DOHH2 (cell line): ENCODE measurements around the gene ANKHD1.

Experiments
- H3F3A ChIP-seq: fragments of 200-600 bp; sonication (generic), shearing (Covaris generic); 2 replicates; pipeline ENCODE4 v1.6.0; 2016; ENCODE audit warnings: antibody characterized with exemption, mild to moderate bottlenecking; ENCODE audit not compliant: control insufficient read depth, insufficient read depth
- H3K27ac ChIP-seq: fragments of 200-600 bp; sonication (generic); 2 replicates; pipeline ENCODE4 v1.5.1; 2014; ENCODE audit warnings: low read depth, mild to moderate bottlenecking, low read length, moderate library complexity
- H3K27me3 ChIP-seq: fragments of 200-600 bp; sonication (generic); 2 replicates; pipeline ENCODE4 v1.6.1; 2014; ENCODE audit warnings: mild to moderate bottlenecking, low read length, mixed read lengths; ENCODE audit not compliant: control insufficient read depth
- H3K36me3 ChIP-seq: fragments of 200-600 bp; sonication (generic); 2 replicates; pipeline ENCODE4 v1.6.1; 2014; ENCODE audit warnings: mild to moderate bottlenecking, low read length, moderate library complexity, mixed read lengths; ENCODE audit not compliant: control insufficient read depth
- H3K4me1 ChIP-seq: fragments of 200-600 bp; sonication (generic); 2 replicates; pipeline ENCODE4 v1.6.1; 2014; ENCODE audit warnings: mild to moderate bottlenecking, low read length, mixed read lengths; ENCODE audit not compliant: control insufficient read depth
- H3K4me2 ChIP-seq: fragments of 200-600 bp; sonication (generic); 2 replicates; pipeline ENCODE4 v1.6.0; 2014; ENCODE audit warnings: mild to moderate bottlenecking, low read length, moderate library complexity
- H3K4me3 ChIP-seq: fragments of 200-600 bp; sonication (generic); 2 replicates; pipeline ENCODE4 v1.5.1; 2014; ENCODE audit warnings: mild to moderate bottlenecking, low read length, mixed read lengths
- H3K79me2 ChIP-seq: fragments of 200-600 bp; sonication (generic); 2 replicates; pipeline ENCODE4 v1.6.1; 2014; ENCODE audit warnings: mild to moderate bottlenecking, low read length, mixed read lengths; ENCODE audit not compliant: control insufficient read depth
- H3K9me2 ChIP-seq: fragments of 200-600 bp; sonication (generic); replicated peaks from 2 replicates; pipeline ENCODE4 v1.6.1; 2014; ENCODE audit warnings: mild to moderate bottlenecking, low read length, mixed read lengths; ENCODE audit not compliant: control insufficient read depth
- H3K9me3 ChIP-seq: fragments of 200-600 bp; sonication (generic); 2 replicates; pipeline ENCODE4 v1.6.1; 2014; ENCODE audit warnings: antibody characterized with exemption, low read length, mixed read lengths; ENCODE audit not compliant: control insufficient read depth, insufficient read depth
- H4K20me1 ChIP-seq: fragments of 200-600 bp; sonication (generic); 2 replicates; pipeline ENCODE4 v1.6.0; 2014; ENCODE audit warnings: low read depth, mild to moderate bottlenecking, antibody characterized with exemption, low read length, moderate library complexity; ENCODE audit not compliant: control insufficient read depth, insufficient read depth
- CTCF ChIP-seq: fragments of 200-600 bp; sonication (generic); IDR thresholded peaks from one replicate; pipeline ENCODE4 v1.5.1; 2014; ENCODE audit warnings: antibody characterized with exemption, mild to moderate bottlenecking, low read depth, low read length; ENCODE audit not compliant: poor library complexity, severe bottlenecking
- EZH2phosphoT487 ChIP-seq: fragments of 200-600 bp; sonication (generic); IDR thresholded peaks from 2 replicates; pipeline ENCODE4 v1.6.1; 2017; ENCODE audit warnings: borderline replicate concordance, mild to moderate bottlenecking, antibody characterized with exemption, low read length, moderate library complexity, mixed read lengths

ANKHD1 gene

GRCh38 chr5:140468188-140468587 lies 66.6 kb downstream of the ANKHD1 start:
- Histone ChIP-seq H3K4me3 (no peak overlapping the region), H3K9me2 (no peaks in the 10 kb centered on the region), H3K36me3 (peaks cover 55% of the 10 kb centered on the region), H3K79me2 (no peaks in the 10 kb centered on the region), H3K27me3 (no peaks in the 10 kb centered on the region), H3F3A (peaks cover 3% of the 10 kb centered on the region; the same call in 1 of the 2 replicates), H3K9me3 (no peaks in the 10 kb centered on the region), H3K4me1 (no peaks in the 10 kb centered on the region), H3K4me2 (no peak overlapping the region), H3K27ac (no peak overlapping the region), H4K20me1 (no peaks in the 10 kb centered on the region)
- no peak for TF ChIP-seq EZH2phosphoT487
- TF ChIP-seq CTCF, result no peak

DNA sequence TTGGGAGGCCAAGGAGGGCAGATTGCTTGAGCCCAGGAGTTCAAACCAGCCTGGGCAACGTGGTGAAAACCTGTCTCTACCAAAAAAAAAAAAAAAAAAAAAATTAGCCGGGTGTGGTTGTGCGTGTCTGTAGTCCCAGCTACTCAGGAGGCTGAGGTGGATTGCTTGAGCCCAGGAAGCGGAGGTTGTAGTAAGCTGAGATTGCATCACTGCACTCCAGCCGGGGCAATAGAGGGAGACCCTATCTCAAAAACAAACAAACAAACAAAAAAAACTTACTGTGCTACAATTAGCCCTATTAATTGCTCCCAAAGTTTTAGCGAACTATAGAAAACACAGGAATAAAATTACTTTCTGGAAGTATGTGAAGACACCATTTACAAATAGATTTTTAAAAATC lies 67.6 kb downstream of the ANKHD1 start:
- no peak for TF ChIP-seq CTCF
- TF ChIP-seq EZH2phosphoT487, result no peak
- Histone ChIP-seq H3F3A (peaks cover 5% of the 10 kb centered on the region; the same call in 1 of the 2 replicates), H3K36me3 (peaks cover 54% of the 10 kb centered on the region), H3K4me2 (no peak overlapping the region), H3K79me2 (no peaks in the 10 kb centered on the region), H3K27me3 (no peaks in the 10 kb centered on the region), H3K9me3 (no peaks in the 10 kb centered on the region), H3K9me2 (no peaks in the 10 kb centered on the region), H3K4me1 (no peaks in the 10 kb centered on the region), H3K4me3 (no peak overlapping the region), H4K20me1 (no peaks in the 10 kb centered on the region), H3K27ac (no peak overlapping the region)

DNA sequence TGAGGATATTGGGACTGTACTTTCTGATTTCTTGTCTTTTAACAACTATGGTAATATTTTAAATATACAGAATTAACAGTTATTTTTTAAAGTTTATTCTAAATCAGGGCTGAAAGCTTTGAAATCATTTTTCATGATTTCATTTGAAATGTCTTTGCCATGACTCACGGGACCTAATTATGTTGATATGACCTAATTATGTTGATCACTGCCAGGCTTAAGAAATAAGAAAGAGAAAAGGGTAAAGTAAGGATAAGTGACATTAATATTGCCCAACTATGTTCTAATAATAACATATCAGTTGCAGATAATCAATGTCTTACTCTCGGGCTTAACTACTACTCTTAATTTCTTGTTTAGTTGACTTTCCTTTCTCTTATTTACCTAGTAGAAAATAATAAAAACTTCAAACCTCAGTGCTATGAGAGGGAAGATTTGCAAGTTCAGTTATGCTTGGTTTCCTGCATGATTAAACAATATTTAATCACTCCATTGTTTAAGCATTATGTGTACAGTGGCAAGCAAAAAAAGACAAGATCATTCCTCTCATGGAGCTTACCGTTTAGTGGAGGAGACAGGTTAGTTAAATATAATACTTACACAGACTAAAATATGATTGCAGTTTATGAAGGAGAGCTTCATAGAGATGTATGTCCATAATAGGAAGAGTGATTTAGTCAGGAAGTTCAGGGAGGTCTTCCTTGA lies 78.8 kb downstream of the ANKHD1 start:
- H3K9me2 ChIP-seq, result no peaks in the 10 kb centered on the region
- no peak overlapping the region for H3K4me3 ChIP-seq
- no peaks in the 10 kb centered on the region for H3K4me1 ChIP-seq
- H3K36me3 ChIP-seq, result peaks cover 35% of the 10 kb centered on the region
- H3F3A ChIP-seq, result peaks cover 4% of the 10 kb centered on the region; the same call in 1 of the 2 replicates
- H4K20me1 ChIP-seq, result no peaks in the 10 kb centered on the region
- no peak for TF ChIP-seq EZH2phosphoT487
- no peak for TF ChIP-seq CTCF
- no peak overlapping the region for H3K4me2 ChIP-seq
- no peaks in the 10 kb centered on the region for H3K79me2 ChIP-seq
- H3K27ac ChIP-seq, result no peak overlapping the region
- H3K9me3 ChIP-seq, result no peaks in the 10 kb centered on the region
- H3K27me3 ChIP-seq, result no peaks in the 10 kb centered on the region

DNA sequence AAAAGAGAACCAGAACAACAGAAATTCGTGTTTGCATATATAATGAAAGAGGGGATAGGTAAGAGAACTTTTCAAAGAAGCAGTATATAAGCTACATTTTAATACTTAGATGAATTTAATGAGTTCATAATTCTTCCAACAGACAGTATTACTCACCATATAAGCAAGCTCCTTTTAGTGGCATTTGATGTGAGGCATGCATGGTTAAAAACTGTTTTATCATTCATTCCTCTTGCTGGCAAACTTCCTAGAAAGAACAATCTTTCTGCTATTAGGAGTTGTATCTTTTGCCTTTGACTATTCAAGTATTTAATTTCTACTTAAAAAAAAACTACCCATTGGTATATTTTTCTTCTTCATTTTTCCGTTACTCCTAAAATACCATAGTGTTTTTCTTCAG lies 80.1 kb downstream of the ANKHD1 start:
- Histone ChIP-seq H3K27me3 (no peaks in the 10 kb centered on the region), H3K36me3 (peaks cover 43% of the 10 kb centered on the region), H3K4me1 (no peaks in the 10 kb centered on the region), H3K27ac (no peak overlapping the region), H3K9me2 (no peaks in the 10 kb centered on the region), H3K4me2 (no peak overlapping the region), H4K20me1 (no peaks in the 10 kb centered on the region), H3K9me3 (no peaks in the 10 kb centered on the region), H3F3A (no peaks in the 10 kb centered on the region; the same call in 1 of the 2 replicates), H3K79me2 (no peaks in the 10 kb centered on the region), H3K4me3 (no peak overlapping the region)
- no peak for TF ChIP-seq CTCF
- TF ChIP-seq EZH2phosphoT487, result no peak
